HCT116 (cell line): Measurements from ENCODE around the gene KIF5C. TPM values are rescaled to one million over a fixed set of nuclear protein-coding genes. Genes with fewer than 3 reads are reported as not detected.

ENCODE experiments used
- ATAC-seq: fragments of 200-7000 bp; cut with Tn5 transposase; 2 replicates; pipeline ENCODE4 v1.9.1; 2020; ENCODE audit warnings: mild to moderate bottlenecking, moderate library complexity
- BruUV-seq: library from RNA; stranded (reverse); fragments of 400-500 nt; replicated peaks from 2 replicates; lab custom pipeline; 2021; lab: Mats Ljungman, UMichigan
- CTCF ChIA-PET: fragments of 300-600 bp; sonication (Branson Sonifier 250); formaldehyde crosslinking; loops from one replicate; lab custom pipeline; 2021; ENCODE audit warnings: antibody characterized with exemption; lab: Charles Lee
- POLR2A ChIA-PET: fragments of 300-600, 350-600 bp; sonication (Branson Sonifier 250); formaldehyde crosslinking; loops from one replicate; lab custom pipeline; 2021; ENCODE audit warnings: antibody characterized with exemption; lab: Charles Lee
- RAD21 ChIA-PET, 2 experiments: fragments of 300-600 bp; sonication (Branson Sonifier 250); formaldehyde crosslinking; loops; one replicate each; lab custom pipeline; 2023; ENCODE audit warnings: low total read pairs in 2 of 2; ENCODE audit not compliant: uncharacterized antibody in 2 of 2, unreplicated experiment in 2 of 2, low non-redundant PET in 1 of 2; lab: Charles Lee
- DNase-seq: peaks from one replicate; pipeline ENCODE4 v3.0.0-alpha.2; 2010; ENCODE audit warnings: low read depth, low spot score
- H2AFZ ChIP-seq: fragments of 200-600 bp; shearing (Covaris generic), sonication (generic); 2 replicates; pipeline ENCODE4 v1.6.1; 2017; ENCODE audit warnings: low read depth, mixed run types, mixed read lengths, antibody characterized with exemption, low read length; ENCODE audit not compliant: poor library complexity, severe bottlenecking
- H3K27ac ChIP-seq: 2 replicates; pipeline ENCODE4 v1.5.1; 2012; ENCODE audit warnings: low read depth, low read length
- H3K27me3 ChIP-seq: fragments of 200-600 bp; sonication (generic); 2 replicates; pipeline ENCODE4 v1.6.1; 2016; ENCODE audit warnings: mixed run types, low read length, mixed read lengths; ENCODE audit not compliant: insufficient read depth
- H3K36me3 ChIP-seq, 2 experiments: fragments of 200-500 bp in 1 of 2; fragments of 200-600 bp in 1 of 2; sonication (Bioruptor generic) in 1 of 2; sonication (generic) in 1 of 2; 2 replicates each; pipeline versions ENCODE4 v1.5.1 to v1.6.1; 2014 to 2016; ENCODE audit warnings: low read length in 2 of 2, inconsistent platforms in 1 of 2, mixed read lengths in 1 of 2, mixed run types in 1 of 2; ENCODE audit not compliant: insufficient read depth in 2 of 2, control insufficient read depth in 1 of 2
- H3K4me1 ChIP-seq, 2 experiments: fragments of 200-600 bp in 1 of 2; sonication (generic) in 1 of 2; 2 replicates each; pipeline versions ENCODE4 v1.5.1 to v1.6.1; 2012 to 2017; ENCODE audit warnings: low read length in 2 of 2, inconsistent platforms in 1 of 2, mild to moderate bottlenecking in 1 of 2, mixed read lengths in 1 of 2, mixed run types in 1 of 2, moderate library complexity in 1 of 2; ENCODE audit not compliant: insufficient read depth in 2 of 2, control insufficient read depth in 1 of 2
- H3K4me2 ChIP-seq: fragments of 200-600 bp; sonication (generic); 2 replicates; pipeline ENCODE4 v1.6.1; 2017; ENCODE audit warnings: mixed run types, low read length, mixed read lengths
- H3K4me3 ChIP-seq, 2 experiments: fragments of 200-600 bp in 1 of 2; sonication (generic) in 1 of 2; replicated peaks in 1 of 2; 2 replicates each; pipeline ENCODE4 v1.5.1; 2011 to 2016; ENCODE audit warnings: low read length in 2 of 2, control low read depth in 1 of 2, low read depth in 1 of 2, mild to moderate bottlenecking in 1 of 2, mixed read lengths in 1 of 2, mixed run types in 1 of 2
- H3K79me2 ChIP-seq: fragments of 200-600 bp; sonication (generic); 2 replicates; pipeline ENCODE4 v1.6.1; 2017; ENCODE audit warnings: mild to moderate bottlenecking, mixed run types, low read length, moderate library complexity, mixed read lengths; ENCODE audit not compliant: insufficient read depth
- H3K9ac ChIP-seq: fragments of 200-600 bp; sonication (generic); 2 replicates; pipeline ENCODE4 v1.6.1; 2016; ENCODE audit warnings: low read length, mixed read lengths
- H3K9me2 ChIP-seq: fragments of 200-600 bp; sonication (generic), shearing (Covaris generic); 2 replicates; pipeline ENCODE4 v1.6.1; 2017; ENCODE audit warnings: mixed run types, mild to moderate bottlenecking, moderate library complexity; ENCODE audit not compliant: insufficient read depth
- H3K9me3 ChIP-seq, 2 experiments: fragments of 200-500 bp in 1 of 2; fragments of 200-600 bp in 1 of 2; sonication (Bioruptor generic) in 1 of 2; sonication (generic) in 1 of 2; 2 replicates each; pipeline ENCODE4 v1.6.1; 2014 to 2017; ENCODE audit warnings: low read length in 2 of 2, mixed read lengths in 2 of 2, inconsistent platforms in 1 of 2, low read depth in 1 of 2, mild to moderate bottlenecking in 1 of 2, mixed run types in 1 of 2, moderate library complexity in 1 of 2; ENCODE audit not compliant: control insufficient read depth in 1 of 2, insufficient read depth in 1 of 2
- H4K20me1 ChIP-seq: fragments of 200-600 bp; sonication (generic), shearing (Covaris generic); 2 replicates; pipeline ENCODE4 v1.6.1; 2017; ENCODE audit warnings: mixed run types, mild to moderate bottlenecking, moderate library complexity; ENCODE audit not compliant: insufficient read depth
- CEBPB ChIP-seq: IDR thresholded peaks from 2 replicates; pipeline ENCODE4 v1.6.1; 2012; ENCODE audit warnings: low read depth
- EGR1 ChIP-seq: IDR thresholded peaks from 2 replicates; pipeline ENCODE4 v1.6.1; 2012; ENCODE audit warnings: low read depth
- FOSL1 ChIP-seq: IDR thresholded peaks from 2 replicates; pipeline ENCODE4 v1.6.1; 2012; ENCODE audit warnings: low read depth
- MAX ChIP-seq: IDR thresholded peaks from 2 replicates; pipeline ENCODE4 v1.6.1; 2012
- POLR2A ChIP-seq: IDR thresholded peaks from 2 replicates; pipeline ENCODE4 v1.7.0; 2011; ENCODE audit warnings: borderline replicate concordance; ENCODE audit not compliant: insufficient read depth, insufficient read length; ENCODE audit errors: extremely low read depth
- POLR2AphosphoS5 ChIP-seq: IDR thresholded peaks from 2 replicates; pipeline ENCODE4 v1.6.1; 2011; ENCODE audit warnings: mild to moderate bottlenecking, low read depth, low read length, moderate library complexity
- RAD21 ChIP-seq: IDR thresholded peaks from 2 replicates; pipeline ENCODE4 v1.6.1; 2012; ENCODE audit warnings: low read depth, mild to moderate bottlenecking
- SP1 ChIP-seq: IDR thresholded peaks from 2 replicates; pipeline ENCODE4 v1.6.1; 2012; ENCODE audit warnings: low read depth
- SRF ChIP-seq: IDR thresholded peaks from 2 replicates; pipeline ENCODE4 v1.6.1; 2012; ENCODE audit warnings: low read depth
- YY1 ChIP-seq: IDR thresholded peaks from 2 replicates; pipeline ENCODE4 v1.6.1; 2011; ENCODE audit warnings: low read length, low read depth, moderate library complexity, mild to moderate bottlenecking; ENCODE audit not compliant: insufficient replicate concordance; ENCODE audit errors: extremely low read depth
- ZFX ChIP-seq: fragments of 450-650 bp; IDR thresholded peaks from 2 replicates; pipeline ENCODE4 v1.6.1; 2017
- ZNF274 ChIP-seq: fragments of 200-500 bp; sonication (Bioruptor generic); IDR thresholded peaks from 2 replicates; pipeline ENCODE4 v1.6.1; 2014; ENCODE audit warnings: mild to moderate bottlenecking, low read depth, low read length, inconsistent platforms
- intact Hi-C: fragments of 100-400 bp; cut with micrococcal nuclease; formaldehyde crosslinking; loops from 2 replicates; pipeline ENCODE4 v1.10.0; 2022
- total RNA-seq: library from RNA; stranded (reverse); gene quantifications from one replicate; pipeline ENCODE4 v1.2.1, GENCODE V29; 2021; ENCODE audit not compliant: unreplicated experiment
- TF ChIP-seq, protein P1 (sequence below), 3 experiments: fragments of 200-600 bp in 1 of 3; sonication (generic) in 1 of 3; IDR thresholded peaks in 2 of 3; conservative IDR thresholded peaks in 1 of 3; 2 replicates each; pipeline ENCODE4 v1.5.1; 2012 to 2017; ENCODE audit warnings: low read depth in 2 of 3, low read length in 2 of 3, antibody characterized with exemption in 1 of 3, borderline replicate concordance in 1 of 3, control low read depth in 1 of 3, mild to moderate bottlenecking in 1 of 3, mixed read lengths in 1 of 3, mixed run types in 1 of 3, moderate library complexity in 1 of 3; ENCODE audit not compliant: insufficient read depth in 1 of 3
- TF ChIP-seq, protein P2 (sequence below): IDR thresholded peaks from 2 replicates; pipeline ENCODE4 v1.6.1; 2012; ENCODE audit warnings: low read depth
- TF ChIP-seq, protein P3 (sequence below): IDR thresholded peaks from 2 replicates; pipeline ENCODE4 v1.6.1; 2012

The KIF5C gene
- total RNA-seq, 1 experiment from 2014 or later = 6.5 TPM

DNA sequence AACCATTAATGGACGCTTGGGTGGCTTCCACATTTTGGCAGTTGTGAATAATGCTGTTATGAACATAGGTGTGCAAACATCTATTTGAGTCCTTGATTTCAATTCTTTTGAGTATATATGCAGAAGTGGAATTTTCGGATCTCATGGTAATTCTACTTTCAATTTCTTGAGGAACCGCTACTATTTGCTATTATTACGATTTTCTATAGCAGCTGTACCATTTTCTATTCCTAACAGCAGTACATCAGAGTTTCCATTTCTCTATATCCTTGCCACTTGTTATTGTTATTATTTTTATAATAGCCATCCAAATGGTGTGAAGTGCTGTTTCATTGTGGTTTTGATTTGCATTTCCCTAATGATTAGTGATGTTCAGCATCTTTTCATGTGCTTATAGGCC lies 69.5 kb downstream of the KIF5C start:
- H3K27me3 ChIP-seq = no peaks in the 10 kb centered on the region
- no peaks in the 10 kb centered on the region; a peak in 1 of 4 replicates for H3K9me3 ChIP-seq

More for the DNA sequence above, 69.5 kb downstream of the KIF5C start:
- H4K20me1 ChIP-seq = no peaks in the 10 kb centered on the region
- no peak for DNase-seq
- H3K9ac ChIP-seq = no peak overlapping the region
- intact Hi-C loops = no loop called here
- H3K4me3 ChIP-seq = no peak overlapping the region
- H3K9me2 ChIP-seq = no peaks in the 10 kb centered on the region
- no peaks in the 10 kb centered on the region for H3K36me3 ChIP-seq
- H3K4me1 ChIP-seq = no peaks in the 10 kb centered on the region
- H3K4me2 ChIP-seq = no peak overlapping the region
- no peak for TF ChIP-seq FOSL1
- TF ChIP-seq, protein P1, sequence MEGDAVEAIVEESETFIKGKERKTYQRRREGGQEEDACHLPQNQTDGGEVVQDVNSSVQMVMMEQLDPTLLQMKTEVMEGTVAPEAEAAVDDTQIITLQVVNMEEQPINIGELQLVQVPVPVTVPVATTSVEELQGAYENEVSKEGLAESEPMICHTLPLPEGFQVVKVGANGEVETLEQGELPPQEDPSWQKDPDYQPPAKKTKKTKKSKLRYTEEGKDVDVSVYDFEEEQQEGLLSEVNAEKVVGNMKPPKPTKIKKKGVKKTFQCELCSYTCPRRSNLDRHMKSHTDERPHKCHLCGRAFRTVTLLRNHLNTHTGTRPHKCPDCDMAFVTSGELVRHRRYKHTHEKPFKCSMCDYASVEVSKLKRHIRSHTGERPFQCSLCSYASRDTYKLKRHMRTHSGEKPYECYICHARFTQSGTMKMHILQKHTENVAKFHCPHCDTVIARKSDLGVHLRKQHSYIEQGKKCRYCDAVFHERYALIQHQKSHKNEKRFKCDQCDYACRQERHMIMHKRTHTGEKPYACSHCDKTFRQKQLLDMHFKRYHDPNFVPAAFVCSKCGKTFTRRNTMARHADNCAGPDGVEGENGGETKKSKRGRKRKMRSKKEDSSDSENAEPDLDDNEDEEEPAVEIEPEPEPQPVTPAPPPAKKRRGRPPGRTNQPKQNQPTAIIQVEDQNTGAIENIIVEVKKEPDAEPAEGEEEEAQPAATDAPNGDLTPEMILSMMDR (IDR thresholded peaks at IDR 0.05 in 2 of 3, conservative IDR thresholded peaks at IDR 0.05 in 1 of 3; ENCODE audit: borderline replicate concordance in 1 of 3, insufficient read depth in 1 of 3, low read depth in 2 of 3, low read length in 2 of 3) = no peak
- TF ChIP-seq SP1 = no peak
- no peak for TF ChIP-seq POLR2A
- no peak for TF ChIP-seq POLR2AphosphoS5
- no peak for TF ChIP-seq MAX
- TF ChIP-seq ZNF274 = no peak
- TF ChIP-seq EGR1 = no peak
- no peak for TF ChIP-seq YY1
- TF ChIP-seq CEBPB = no peak
- TF ChIP-seq, protein P2, sequence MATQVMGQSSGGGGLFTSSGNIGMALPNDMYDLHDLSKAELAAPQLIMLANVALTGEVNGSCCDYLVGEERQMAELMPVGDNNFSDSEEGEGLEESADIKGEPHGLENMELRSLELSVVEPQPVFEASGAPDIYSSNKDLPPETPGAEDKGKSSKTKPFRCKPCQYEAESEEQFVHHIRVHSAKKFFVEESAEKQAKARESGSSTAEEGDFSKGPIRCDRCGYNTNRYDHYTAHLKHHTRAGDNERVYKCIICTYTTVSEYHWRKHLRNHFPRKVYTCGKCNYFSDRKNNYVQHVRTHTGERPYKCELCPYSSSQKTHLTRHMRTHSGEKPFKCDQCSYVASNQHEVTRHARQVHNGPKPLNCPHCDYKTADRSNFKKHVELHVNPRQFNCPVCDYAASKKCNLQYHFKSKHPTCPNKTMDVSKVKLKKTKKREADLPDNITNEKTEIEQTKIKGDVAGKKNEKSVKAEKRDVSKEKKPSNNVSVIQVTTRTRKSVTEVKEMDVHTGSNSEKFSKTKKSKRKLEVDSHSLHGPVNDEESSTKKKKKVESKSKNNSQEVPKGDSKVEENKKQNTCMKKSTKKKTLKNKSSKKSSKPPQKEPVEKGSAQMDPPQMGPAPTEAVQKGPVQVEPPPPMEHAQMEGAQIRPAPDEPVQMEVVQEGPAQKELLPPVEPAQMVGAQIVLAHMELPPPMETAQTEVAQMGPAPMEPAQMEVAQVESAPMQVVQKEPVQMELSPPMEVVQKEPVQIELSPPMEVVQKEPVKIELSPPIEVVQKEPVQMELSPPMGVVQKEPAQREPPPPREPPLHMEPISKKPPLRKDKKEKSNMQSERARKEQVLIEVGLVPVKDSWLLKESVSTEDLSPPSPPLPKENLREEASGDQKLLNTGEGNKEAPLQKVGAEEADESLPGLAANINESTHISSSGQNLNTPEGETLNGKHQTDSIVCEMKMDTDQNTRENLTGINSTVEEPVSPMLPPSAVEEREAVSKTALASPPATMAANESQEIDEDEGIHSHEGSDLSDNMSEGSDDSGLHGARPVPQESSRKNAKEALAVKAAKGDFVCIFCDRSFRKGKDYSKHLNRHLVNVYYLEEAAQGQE = no peak
- TF ChIP-seq RAD21 = no peak
- no peak for TF ChIP-seq ZFX
- no peak for TF ChIP-seq SRF
- TF ChIP-seq, protein P3, sequence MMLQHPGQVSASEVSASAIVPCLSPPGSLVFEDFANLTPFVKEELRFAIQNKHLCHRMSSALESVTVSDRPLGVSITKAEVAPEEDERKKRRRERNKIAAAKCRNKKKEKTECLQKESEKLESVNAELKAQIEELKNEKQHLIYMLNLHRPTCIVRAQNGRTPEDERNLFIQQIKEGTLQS = no peak
- no peak for ATAC-seq
- ChIA-PET POLR2A (no interaction called here), RAD21 (no interaction called here), CTCF (no interaction called here)
- no peak overlapping the region for H2AFZ ChIP-seq
- no TSS peak for BruUV-seq
- H3K79me2 ChIP-seq = no peaks in the 10 kb centered on the region
- H3K27ac ChIP-seq = no peak overlapping the region
